HepG2 (cell line): ENCODE measurements around the gene CLCC1. TPM values are rescaled to one million over a fixed set of nuclear protein-coding genes. Genes with fewer than 3 reads are reported as not detected.

ENCODE experiments used
- BATF2 ChIP-seq: sonication (generic); formaldehyde crosslinking; IDR thresholded peaks from 2 replicates; pipeline ENCODE4 v1.8.0; 2022; ENCODE audit warnings: mild to moderate bottlenecking, missing genetic modification reagents, moderate library complexity
- FOXK2 ChIP-seq: fragments of 450-650 bp; IDR thresholded peaks from 2 replicates; pipeline ENCODE4 v1.6.1; 2016
- FUBP1 ChIP-seq: sonication (generic); formaldehyde crosslinking; IDR thresholded peaks from 2 replicates; pipeline ENCODE4 v1.5.1; 2020; ENCODE audit warnings: missing genetic modification reagents, mild to moderate bottlenecking, borderline replicate concordance
- HINFP ChIP-seq: sonication (generic); formaldehyde crosslinking; IDR thresholded peaks from 2 replicates; pipeline ENCODE4 v1.4.0; 2020; ENCODE audit warnings: low read depth, mild to moderate bottlenecking, missing genetic modification reagents
- MTA3 ChIP-seq: sonication (generic); formaldehyde crosslinking; IDR thresholded peaks from 2 replicates; pipeline ENCODE4 v1.4.0; 2020; ENCODE audit warnings: missing genetic modification reagents
- NCOA5 ChIP-seq: sonication (generic); formaldehyde crosslinking; IDR thresholded peaks from 2 replicates; pipeline ENCODE4 v1.4.0; 2020; ENCODE audit warnings: missing genetic modification reagents
- NONO ChIP-seq, 2 experiments: fragments of 450-650 bp in 1 of 2; sonication (generic) in 1 of 2; formaldehyde crosslinking in 1 of 2; IDR thresholded peaks in 1 of 2; conservative IDR thresholded peaks in 1 of 2; 2 replicates each; pipeline versions ENCODE4 v1.6.1 to v1.8.0; 2017 to 2022; ENCODE audit warnings: mild to moderate bottlenecking in 1 of 2, missing genetic modification reagents in 1 of 2, moderate library complexity in 1 of 2
- ZBTB20 ChIP-seq: sonication (generic); formaldehyde crosslinking; IDR thresholded peaks from 2 replicates; pipeline ENCODE4 v1.8.1; 2023; ENCODE audit warnings: missing genetic modification reagents, low read depth, mild to moderate bottlenecking, borderline replicate concordance
- ZNF207 ChIP-seq: fragments of 450-650 bp; IDR thresholded peaks from 2 replicates; pipeline ENCODE4 v1.6.1; 2016; ENCODE audit warnings: antibody characterized with exemption, borderline replicate concordance
- ZNF598 ChIP-seq: sonication (generic); formaldehyde crosslinking; IDR thresholded peaks from 2 replicates; pipeline ENCODE4 v1.5.1; 2020; ENCODE audit warnings: mild to moderate bottlenecking, missing genetic modification reagents, borderline replicate concordance
- ZNF724P ChIP-seq: sonication (generic); formaldehyde crosslinking; IDR thresholded peaks from 2 replicates; pipeline ENCODE4 v1.8.0; 2022; ENCODE audit warnings: missing genetic modification reagents, borderline replicate concordance
- polyA plus RNA-seq, 8 experiments: library from polyadenylated mRNA; depleted of rRNA in 3 of 8; stranded (reverse) in 7 of 8; unstranded in 1 of 8; fragments of >200 nt; fragmentation: Illumina TruSeq in 4 of 8; extraction: Trizol in 4 of 8; gene quantifications; 2 replicates each; pipeline versions ENCODE4 v1.2.1 to v1.2.3, GENCODE V29; 2011 to 2016; ENCODE audit warnings: low read depth in 4 of 8, missing spikeins in 1 of 8, mixed read lengths in 1 of 8; ENCODE audit not compliant: insufficient read depth in 1 of 8
- total RNA-seq, 5 experiments: library from RNA; depleted of rRNA; stranded (reverse); fragments of >200 nt; fragmentation: Illumina TruSeq; extraction: Trizol; gene quantifications; 2 replicates each; pipeline ENCODE4 v1.2.3, GENCODE V29; 2016; ENCODE audit warnings: low read depth in 1 of 5
- TF ChIP-seq, protein P1 (sequence below): sonication (generic); formaldehyde crosslinking; IDR thresholded peaks from 2 replicates; pipeline ENCODE4 v1.8.0; 2022; ENCODE audit warnings: mild to moderate bottlenecking, missing genetic modification reagents, borderline replicate concordance
- TF ChIP-seq, protein P2 (sequence below): sonication (generic); formaldehyde crosslinking; IDR thresholded peaks from 2 replicates; pipeline ENCODE4 v1.8.0; 2023; ENCODE audit warnings: mild to moderate bottlenecking, missing genetic modification reagents
- TF ChIP-seq, protein P3 (sequence below): sonication (generic); formaldehyde crosslinking; IDR thresholded peaks from 2 replicates; pipeline ENCODE4 v1.5.0; 2020; ENCODE audit warnings: mild to moderate bottlenecking, missing genetic modification reagents, moderate library complexity
- TF ChIP-seq, protein P4 (sequence below): sonication (generic); formaldehyde crosslinking; IDR thresholded peaks from 2 replicates; pipeline ENCODE4 v1.4.0; 2020; ENCODE audit warnings: low read depth, missing genetic modification reagents

CLCC1 gene
- total and polyA plus RNA-seq, 2 of the 13 experiments (the other 11 are each of a cell fraction or from before 2014, with no cell fraction given), result 16.0 to 25.8 TPM

DNA sequence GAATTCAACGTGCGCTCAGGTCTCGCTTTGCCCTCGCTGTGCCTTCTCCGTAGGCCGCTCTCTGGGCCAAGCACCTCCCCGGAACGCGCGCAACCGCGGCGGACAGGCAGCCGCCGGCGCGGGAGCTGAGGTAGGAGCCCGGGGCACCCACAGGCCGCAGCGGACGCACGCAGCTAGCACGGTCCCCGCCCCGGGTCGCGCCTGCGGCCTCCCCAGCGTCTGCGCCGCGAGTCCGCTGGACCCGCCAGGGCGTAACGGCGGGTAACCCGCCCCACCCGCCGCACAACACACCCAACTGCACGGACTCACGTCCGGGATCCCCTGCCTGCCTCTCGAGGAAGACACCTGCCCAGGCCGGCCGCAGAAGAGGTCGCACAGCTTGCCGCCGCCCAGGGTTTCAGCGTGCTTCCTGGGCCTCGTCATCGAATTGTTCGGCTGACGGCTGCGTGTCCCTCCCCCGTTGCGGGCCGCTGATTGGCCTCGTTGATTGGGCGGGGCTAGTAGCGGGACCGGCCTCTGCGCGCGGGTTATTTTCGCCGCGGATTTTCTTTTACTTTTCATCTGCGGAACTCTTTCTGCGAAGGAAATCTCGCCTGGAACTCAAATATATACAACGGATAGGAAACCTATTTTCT lies at the start of gene CLCC1 (continued):
- TF ChIP-seq ZNF724P (CRISPR knock-in tag), result peak; percentile 79
- no peak for TF ChIP-seq FOXK2
- TF ChIP-seq BATF2 (CRISPR knock-in tag), result 0 out of 2 replicates have a peak, but pooled peaks have one; percentile 66
- TF ChIP-seq HINFP (CRISPR knock-in tag), result peak; percentile 77; the same call in 1 of the 2 replicates
- no peak for TF ChIP-seq NCOA5
- TF ChIP-seq, protein P1, sequence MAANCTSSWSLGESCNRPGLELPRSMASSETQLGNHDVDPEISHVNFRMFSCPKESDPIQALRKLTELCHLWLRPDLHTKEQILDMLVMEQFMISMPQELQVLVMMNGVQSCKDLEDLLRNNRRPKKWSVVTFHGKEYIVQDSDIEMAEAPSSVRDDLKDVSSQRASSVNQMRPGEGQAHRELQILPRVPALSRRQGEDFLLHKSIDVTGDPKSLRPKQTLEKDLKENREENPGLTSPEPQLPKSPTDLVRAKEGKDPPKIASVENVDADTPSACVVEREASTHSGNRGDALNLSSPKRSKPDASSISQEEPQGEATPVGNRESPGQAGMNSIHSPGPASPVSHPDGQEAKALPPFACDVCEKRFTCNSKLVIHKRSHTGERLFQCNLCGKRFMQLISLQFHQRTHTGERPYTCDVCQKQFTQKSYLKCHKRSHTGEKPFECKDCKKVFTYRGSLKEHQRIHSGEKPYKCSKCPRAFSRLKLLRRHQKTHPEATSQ (CRISPR knock-in tag), result peak; percentile 92
- TF ChIP-seq, protein P2, sequence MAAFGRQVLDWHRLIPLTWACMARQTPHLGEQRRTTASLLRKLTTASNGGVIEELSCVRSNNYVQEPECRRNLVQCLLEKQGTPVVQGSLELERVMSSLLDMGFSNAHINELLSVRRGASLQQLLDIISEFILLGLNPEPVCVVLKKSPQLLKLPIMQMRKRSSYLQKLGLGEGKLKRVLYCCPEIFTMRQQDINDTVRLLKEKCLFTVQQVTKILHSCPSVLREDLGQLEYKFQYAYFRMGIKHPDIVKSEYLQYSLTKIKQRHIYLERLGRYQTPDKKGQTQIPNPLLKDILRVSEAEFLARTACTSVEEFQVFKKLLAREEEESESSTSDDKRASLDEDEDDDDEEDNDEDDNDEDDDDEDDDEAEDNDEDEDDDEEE (CRISPR knock-in tag), result no peak
- peak; percentile 52; the same call in 1 of the 2 replicates for TF ChIP-seq ZBTB20 (CRISPR knock-in tag)
- no peak for TF ChIP-seq ZNF598
- no peak for TF ChIP-seq NONO (IDR thresholded peaks at IDR 0.05)
- peak; percentile 74 for TF ChIP-seq NONO (CRISPR knock-in tag; conservative IDR thresholded peaks at IDR 0.05)
- TF ChIP-seq, protein P3, sequence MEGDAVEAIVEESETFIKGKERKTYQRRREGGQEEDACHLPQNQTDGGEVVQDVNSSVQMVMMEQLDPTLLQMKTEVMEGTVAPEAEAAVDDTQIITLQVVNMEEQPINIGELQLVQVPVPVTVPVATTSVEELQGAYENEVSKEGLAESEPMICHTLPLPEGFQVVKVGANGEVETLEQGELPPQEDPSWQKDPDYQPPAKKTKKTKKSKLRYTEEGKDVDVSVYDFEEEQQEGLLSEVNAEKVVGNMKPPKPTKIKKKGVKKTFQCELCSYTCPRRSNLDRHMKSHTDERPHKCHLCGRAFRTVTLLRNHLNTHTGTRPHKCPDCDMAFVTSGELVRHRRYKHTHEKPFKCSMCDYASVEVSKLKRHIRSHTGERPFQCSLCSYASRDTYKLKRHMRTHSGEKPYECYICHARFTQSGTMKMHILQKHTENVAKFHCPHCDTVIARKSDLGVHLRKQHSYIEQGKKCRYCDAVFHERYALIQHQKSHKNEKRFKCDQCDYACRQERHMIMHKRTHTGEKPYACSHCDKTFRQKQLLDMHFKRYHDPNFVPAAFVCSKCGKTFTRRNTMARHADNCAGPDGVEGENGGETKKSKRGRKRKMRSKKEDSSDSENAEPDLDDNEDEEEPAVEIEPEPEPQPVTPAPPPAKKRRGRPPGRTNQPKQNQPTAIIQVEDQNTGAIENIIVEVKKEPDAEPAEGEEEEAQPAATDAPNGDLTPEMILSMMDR (CRISPR knock-in tag), result no peak
- no peak for TF ChIP-seq FUBP1
- TF ChIP-seq MTA3 (CRISPR knock-in tag), result no peak
- TF ChIP-seq, protein P4, sequence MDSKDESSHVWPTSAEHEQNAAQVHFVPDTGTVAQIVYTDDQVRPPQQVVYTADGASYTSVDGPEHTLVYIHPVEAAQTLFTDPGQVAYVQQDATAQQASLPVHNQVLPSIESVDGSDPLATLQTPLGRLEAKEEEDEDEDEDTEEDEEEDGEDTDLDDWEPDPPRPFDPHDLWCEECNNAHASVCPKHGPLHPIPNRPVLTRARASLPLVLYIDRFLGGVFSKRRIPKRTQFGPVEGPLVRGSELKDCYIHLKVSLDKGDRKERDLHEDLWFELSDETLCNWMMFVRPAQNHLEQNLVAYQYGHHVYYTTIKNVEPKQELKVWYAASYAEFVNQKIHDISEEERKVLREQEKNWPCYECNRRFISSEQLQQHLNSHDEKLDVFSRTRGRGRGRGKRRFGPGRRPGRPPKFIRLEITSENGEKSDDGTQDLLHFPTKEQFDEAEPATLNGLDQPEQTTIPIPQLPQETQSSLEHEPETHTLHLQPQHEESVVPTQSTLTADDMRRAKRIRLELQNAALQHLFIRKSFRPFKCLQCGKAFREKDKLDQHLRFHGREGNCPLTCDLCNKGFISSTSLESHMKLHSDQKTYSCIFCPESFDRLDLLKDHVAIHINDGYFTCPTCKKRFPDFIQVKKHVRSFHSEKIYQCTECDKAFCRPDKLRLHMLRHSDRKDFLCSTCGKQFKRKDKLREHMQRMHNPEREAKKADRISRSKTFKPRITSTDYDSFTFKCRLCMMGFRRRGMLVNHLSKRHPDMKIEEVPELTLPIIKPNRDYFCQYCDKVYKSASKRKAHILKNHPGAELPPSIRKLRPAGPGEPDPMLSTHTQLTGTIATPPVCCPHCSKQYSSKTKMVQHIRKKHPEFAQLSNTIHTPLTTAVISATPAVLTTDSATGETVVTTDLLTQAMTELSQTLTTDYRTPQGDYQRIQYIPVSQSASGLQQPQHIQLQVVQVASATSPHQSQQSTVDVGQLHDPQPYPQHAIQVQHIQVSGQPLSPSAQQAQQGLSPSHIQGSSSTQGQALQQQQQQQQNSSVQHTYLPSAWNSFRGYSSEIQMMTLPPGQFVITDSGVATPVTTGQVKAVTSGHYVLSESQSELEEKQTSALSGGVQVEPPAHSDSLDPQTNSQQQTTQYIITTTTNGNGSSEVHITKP (CRISPR knock-in tag), result no peak
- TF ChIP-seq ZNF207, result no peak
